ENCODE measurements around the gene HBQ1. TPM values are rescaled to one million over a fixed set of nuclear protein-coding genes. Genes with fewer than 3 reads are reported as not detected.
"Not testable (repeated sequence)": the region's sequence is repeated elsewhere in the genome, so short reads cannot be mapped to it uniquely, and the experiment has no call there.

Gene HBQ1
- total RNA-seq, 2 donors from 2014 or later: not detected

- peak; percentile 43 for ATAC-seq
- no peak for DNase-seq
- intact Hi-C loops (cut with DNase I, micrococcal nuclease): no loop called here
These were observed 8.4 kb downstream of the HBQ1 start for GRCh38 chr16:188674-189073.

DNA sequence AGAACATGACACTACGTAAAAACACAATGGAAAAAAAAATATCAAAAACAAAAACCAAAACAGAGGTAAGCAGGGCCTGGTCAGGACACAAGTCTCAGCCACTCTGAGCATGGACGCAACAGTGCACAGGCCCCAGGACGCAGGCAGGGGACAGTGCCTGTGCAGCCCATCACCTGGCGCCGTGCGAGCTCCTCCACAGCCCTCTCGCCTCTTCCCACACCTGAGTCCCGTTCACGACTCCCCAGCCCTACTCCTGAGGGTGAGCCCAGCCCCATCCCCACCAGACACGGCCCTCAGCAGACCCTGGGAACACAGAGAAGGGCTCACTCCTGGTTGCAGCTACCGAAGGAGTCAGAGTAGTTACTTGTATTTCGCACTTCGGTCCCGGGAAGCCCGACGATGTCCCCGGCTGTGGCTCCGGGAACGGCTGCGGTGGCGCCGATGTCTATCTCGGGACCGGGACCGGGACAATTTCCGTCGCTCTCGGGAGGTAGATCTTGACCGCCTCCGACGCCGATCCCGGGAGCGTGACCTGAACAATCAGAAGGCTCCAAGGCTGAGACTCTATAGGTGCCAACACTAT lies 9.4 kb downstream of the HBQ1 start:
- no peak for DNase-seq
- no peak for ATAC-seq
- intact Hi-C loops (cut with DNase I, micrococcal nuclease): no loop called here

- intact Hi-C loops (cut with DNase I, micrococcal nuclease): no loop called here
These were observed 11.6 kb downstream of the HBQ1 start for GRCh38 chr16:191831-192230.

DNA sequence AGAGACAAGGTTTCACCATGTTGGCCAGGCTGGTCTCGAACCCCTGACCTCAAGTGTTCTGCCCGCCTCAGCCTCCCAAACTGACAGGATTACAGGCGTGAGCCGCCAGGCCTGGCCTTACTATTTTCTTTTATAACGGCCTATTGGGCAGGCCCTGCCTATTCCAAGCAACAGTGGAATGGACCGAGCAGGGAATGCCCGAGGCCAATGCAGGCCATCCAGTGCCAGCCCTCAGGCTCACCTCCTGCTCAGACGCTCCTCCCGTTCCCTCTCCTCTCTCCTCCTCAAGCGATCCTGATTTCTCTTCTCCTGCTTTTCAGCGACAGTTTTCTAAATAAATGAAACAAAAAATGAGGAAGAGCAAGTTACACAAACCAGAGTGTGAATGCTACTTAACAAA lies 12.4 kb downstream of the HBQ1 start:
- intact Hi-C loops (cut with DNase I, micrococcal nuclease): no loop called here
- ATAC-seq (no peak), DNase-seq (no peak)

More at GRCh38 chr16:191831-192230, 11.6 kb downstream of the HBQ1 start:
- DNase-seq: no peak
- ATAC-seq: peak; percentile 21

GRCh38 chr16:193441-193840 lies 13.2 kb downstream of the HBQ1 start:
- DNase-seq (no peak), ATAC-seq (no peak)
- intact Hi-C loops (cut with DNase I, micrococcal nuclease): no loop called here

- DNase-seq (no peak), ATAC-seq (no peak)
- intact Hi-C loops (cut with DNase I, micrococcal nuclease): no loop called here
These were observed 14.3 kb downstream of the HBQ1 start for GRCh38 chr16:194516-194915.

- DNase-seq: no peak
- ATAC-seq: no peak
- intact Hi-C loops (cut with DNase I, micrococcal nuclease): no loop called here
These were observed 20.1 kb downstream of the HBQ1 start for GRCh38 chr16:200388-200787.

DNA sequence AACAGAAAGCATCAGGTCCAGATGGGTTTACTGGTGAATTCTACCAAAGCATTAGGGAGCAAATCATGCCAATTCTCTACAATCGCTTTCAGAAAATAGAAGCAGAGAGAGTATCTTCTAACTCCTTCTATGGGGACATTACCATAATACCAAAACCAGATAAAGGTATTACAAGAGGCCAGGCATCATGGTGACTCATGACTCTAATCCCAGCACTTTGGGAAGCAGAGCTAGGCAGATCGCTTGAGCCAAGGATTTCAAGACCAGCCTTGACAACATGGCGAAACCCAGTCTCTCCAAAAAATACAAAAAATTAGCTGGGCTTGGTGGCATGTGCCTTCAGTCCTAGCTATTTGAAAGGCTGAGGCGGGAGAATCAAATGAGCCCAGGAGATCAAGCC lies 23.0 kb downstream of the HBQ1 start:
- ATAC-seq: no peak

GRCh38 chr16:204046-204445 lies 23.8 kb downstream of the HBQ1 start:
- DNase-seq; ATAC-seq; intact Hi-C loops (cut with DNase I, micrococcal nuclease): not testable (repeated sequence)

More for the DNA sequence above, 23.0 kb downstream of the HBQ1 start:
- no peak for DNase-seq
- intact Hi-C loops (cut with DNase I, micrococcal nuclease): no loop called here

DNA sequence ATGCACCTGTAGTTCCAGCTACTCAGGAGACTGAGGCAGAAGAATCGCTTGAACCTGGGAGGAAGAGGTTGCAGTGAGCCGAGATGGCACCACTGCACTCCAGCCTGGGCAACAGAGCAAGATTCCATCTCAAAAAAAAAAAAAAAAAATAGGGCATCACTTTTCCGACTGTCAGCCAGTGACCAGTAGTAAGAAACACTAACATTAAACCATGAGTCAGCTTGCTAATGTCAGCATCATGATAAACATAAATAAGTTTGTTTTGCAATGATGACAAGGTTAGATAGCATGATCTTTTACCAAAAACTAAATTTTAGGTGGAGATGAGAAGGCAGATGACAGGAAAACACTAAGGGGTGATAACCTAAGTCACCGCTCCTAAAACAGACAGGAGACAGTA lies 29.1 kb downstream of the HBQ1 start:
- intact Hi-C loops (cut with DNase I, micrococcal nuclease); ATAC-seq; DNase-seq: not testable (repeated sequence)

- DNase-seq; intact Hi-C loops (cut with DNase I, micrococcal nuclease); ATAC-seq: not testable (repeated sequence)
These were observed 31.4 kb downstream of the HBQ1 start for GRCh38 chr16:211631-212180.

DNA sequence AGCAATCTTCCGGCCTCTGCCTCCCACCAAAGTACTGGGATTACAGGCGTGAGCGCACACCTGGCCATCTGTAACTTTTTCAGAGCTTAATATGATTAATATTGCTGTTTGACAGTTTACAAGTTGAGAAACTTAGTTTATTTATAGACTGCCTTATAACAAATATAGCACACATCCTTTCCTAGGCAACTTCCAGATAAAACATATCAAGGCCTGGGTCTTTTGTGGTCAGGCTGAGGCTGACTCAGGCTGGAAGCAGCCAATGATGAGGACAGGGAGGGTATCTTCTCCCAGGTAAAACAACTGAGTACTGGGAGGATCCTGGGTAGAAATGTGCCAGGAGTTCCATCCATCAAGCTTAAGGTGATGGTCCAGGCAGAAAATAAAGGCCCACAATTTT lies 32.7 kb downstream of the HBQ1 start:
- DNase-seq (no peak), ATAC-seq (no peak)
- intact Hi-C loops (cut with DNase I, micrococcal nuclease): no loop called here

DNA sequence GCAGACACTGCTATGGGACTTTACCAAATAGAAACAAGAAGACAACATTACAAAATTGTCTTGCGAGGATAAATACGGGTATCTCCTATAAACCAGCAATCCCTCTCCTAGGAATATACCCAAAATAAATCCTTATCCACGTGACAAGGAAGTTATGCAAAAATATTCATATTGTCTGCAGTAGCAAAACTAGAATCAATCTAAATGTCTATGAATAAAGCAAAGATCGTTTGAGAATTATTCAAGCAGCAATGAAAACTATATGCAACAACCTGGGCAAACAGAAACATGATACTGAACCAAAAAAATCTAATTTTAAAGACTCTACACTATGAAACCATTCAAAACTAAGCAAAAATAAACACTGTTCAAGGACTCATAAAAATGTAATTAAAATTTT lies 39.8 kb downstream of the HBQ1 start:
- DNase-seq: no peak

GRCh38 chr16:228151-228851 lies 48.0 kb downstream of the HBQ1 start:
- intact Hi-C loops (cut with DNase I, micrococcal nuclease): no loop called here
- ATAC-seq: peak; percentile 51
- no peak for DNase-seq

More for the DNA sequence above, 39.8 kb downstream of the HBQ1 start:
- intact Hi-C loops (cut with DNase I, micrococcal nuclease): no loop called here
- ATAC-seq: no peak

- DNase-seq (peak; percentile 86 to 92), ATAC-seq (peak; percentile 91)
- intact Hi-C loops (cut with DNase I, micrococcal nuclease): no loop called here
These were observed 48.8 kb downstream of the HBQ1 start, which contains the start of gene LUC7L for GRCh38 chr16:228852-229730. Gene LUC7L, minus strand, starts transcription at chr16:229449. Its CDS starts 110 bp downstream, at chr16:229339.

- intact Hi-C loops (cut with DNase I, micrococcal nuclease): no loop called here
- no peak for DNase-seq
- ATAC-seq: no peak
These were observed 49.5 kb downstream of the HBQ1 start for GRCh38 chr16:229731-230281.

- DNase-seq; intact Hi-C loops (cut with DNase I, micrococcal nuclease): not testable (repeated sequence)
These were observed 50.1 kb downstream of the HBQ1 start for GRCh38 chr16:230351-230750.

More at GRCh38 chr16:230351-230750, 50.1 kb downstream of the HBQ1 start:
- not testable (repeated sequence) for ATAC-seq

Measured in left colon (tissue), 2 donors.